GM18858 (cell line): ENCODE measurements around the gene DIS3L2.

ENCODE experiments used
- ATAC-seq: cut with Tn5 transposase; IDR thresholded peaks from one replicate; pipeline ENCODE4 v1.9.1; 2021; ENCODE audit not compliant: unreplicated experiment

DIS3L2 gene, protein sequence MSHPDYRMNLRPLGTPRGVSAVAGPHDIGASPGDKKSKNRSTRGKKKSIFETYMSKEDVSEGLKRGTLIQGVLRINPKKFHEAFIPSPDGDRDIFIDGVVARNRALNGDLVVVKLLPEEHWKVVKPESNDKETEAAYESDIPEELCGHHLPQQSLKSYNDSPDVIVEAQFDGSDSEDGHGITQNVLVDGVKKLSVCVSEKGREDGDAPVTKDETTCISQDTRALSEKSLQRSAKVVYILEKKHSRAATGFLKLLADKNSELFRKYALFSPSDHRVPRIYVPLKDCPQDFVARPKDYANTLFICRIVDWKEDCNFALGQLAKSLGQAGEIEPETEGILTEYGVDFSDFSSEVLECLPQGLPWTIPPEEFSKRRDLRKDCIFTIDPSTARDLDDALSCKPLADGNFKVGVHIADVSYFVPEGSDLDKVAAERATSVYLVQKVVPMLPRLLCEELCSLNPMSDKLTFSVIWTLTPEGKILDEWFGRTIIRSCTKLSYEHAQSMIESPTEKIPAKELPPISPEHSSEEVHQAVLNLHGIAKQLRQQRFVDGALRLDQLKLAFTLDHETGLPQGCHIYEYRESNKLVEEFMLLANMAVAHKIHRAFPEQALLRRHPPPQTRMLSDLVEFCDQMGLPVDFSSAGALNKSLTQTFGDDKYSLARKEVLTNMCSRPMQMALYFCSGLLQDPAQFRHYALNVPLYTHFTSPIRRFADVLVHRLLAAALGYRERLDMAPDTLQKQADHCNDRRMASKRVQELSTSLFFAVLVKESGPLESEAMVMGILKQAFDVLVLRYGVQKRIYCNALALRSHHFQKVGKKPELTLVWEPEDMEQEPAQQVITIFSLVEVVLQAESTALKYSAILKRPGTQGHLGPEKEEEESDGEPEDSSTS

DNA sequence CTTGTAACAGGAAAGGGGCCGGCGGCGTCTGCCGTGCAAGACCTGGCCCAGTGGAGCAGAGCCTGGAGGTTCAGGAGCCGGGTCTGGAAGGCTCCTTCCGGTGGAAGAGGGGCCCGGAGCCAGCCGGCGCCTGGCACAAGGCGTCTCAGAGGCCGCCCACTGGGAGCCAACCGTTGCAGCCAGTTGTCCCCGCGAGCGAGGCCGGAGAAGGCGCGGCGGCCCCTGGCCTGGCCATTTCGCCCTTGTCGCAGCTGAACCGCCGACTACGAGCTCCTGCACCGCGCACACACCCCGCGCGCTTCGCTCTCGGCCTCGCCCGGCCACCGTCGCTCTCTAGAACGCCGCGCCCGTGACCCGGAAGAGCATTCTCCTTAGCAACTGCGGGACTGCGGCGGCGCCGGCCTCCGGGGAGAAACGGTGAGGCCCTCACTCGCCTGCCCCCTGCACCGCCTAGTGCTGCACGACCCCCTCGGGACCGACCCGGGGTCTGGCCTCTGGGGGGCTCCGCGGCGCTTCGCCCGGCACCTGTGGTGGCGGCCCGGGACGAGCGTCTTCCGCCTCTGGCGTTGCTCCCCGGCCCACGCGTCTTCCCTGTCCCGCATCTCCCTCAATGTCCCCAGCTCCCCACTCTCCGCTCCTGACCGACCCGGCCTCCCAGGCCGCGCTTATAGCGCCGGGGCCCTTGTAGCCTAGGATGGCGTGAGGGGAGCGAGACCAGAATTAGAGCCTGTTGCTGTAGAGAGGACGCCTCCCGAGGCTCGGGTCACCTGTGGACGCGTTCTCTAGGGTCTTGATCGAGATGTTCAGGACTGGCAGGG, at the start of gene DIS3L2:
Gene DIS3L2, plus strand, starts transcription at position 365 of the 818 bp plus-strand sequence. CDS start 53,215 bp downstream, outside the sequence.
- peak; percentile 68 for ATAC-seq

DNA sequence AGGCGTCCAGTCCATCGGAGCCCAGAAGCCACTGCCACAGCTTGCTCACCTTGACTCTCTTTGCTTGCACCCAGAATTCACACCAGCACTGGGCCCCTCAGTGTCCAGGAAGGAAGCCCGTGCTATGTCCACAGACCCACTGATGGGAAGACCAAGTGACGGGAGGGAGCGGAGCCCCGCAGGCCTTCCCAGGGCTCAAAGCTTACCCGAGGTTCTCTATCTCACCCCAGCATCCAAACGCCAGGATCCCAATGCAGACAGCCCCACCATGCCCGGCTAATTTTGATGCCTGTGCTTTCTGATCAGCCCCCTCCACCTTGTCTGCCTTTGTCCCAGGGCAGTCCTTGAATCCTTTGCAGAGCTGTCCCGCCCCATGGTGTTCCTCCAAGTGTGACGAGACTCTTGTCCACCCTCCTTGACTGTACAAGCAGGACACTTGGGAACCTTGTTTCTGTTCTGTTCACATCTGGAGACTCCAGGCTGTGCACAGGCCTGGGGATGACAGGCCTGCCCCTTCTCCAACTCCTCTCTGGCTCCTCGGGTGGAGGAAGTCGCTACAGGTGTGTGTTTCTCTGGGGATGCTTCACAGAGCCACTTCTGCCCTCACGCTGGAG, 47.3 kb upstream of the DIS3L2 start:
- no peak for ATAC-seq

DNA sequence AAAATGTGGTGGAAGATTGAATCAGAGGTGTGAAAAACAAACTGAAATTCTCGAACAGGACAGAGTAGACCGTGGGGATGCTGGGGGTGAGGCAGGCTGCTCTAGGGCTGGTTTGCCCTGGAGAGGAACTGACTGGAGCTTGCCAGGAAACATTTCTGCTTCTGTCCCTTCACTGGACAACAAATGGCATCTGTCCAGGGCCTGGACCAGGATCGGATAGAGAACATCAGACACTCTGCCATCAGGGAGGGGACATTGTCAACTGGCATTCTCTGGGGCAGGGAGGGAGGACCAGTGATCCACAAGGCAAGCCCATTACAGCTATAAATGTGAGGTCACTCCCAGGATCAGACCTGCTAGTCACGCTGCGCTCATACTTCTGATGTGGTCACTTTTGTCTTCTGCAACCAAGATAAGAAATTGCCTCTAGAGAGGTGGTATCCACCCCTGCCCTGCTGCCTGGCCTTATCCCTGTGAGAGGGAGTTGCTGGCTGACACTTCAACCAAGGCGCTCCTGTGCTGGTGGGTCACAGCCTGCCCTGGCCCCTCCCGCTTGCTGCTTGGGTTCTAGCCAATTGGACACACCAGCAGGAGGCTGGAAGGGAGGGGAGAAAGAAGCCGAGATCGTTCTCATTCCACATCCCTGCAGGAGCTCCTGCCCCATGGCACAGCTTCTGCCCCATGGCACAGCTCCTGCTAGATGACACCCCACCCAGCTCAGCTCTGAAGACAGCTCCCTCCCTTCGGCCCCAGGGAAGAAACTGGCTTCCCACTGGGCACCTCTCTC, 44.0 kb upstream of the DIS3L2 start:
- no peak for ATAC-seq

DNA sequence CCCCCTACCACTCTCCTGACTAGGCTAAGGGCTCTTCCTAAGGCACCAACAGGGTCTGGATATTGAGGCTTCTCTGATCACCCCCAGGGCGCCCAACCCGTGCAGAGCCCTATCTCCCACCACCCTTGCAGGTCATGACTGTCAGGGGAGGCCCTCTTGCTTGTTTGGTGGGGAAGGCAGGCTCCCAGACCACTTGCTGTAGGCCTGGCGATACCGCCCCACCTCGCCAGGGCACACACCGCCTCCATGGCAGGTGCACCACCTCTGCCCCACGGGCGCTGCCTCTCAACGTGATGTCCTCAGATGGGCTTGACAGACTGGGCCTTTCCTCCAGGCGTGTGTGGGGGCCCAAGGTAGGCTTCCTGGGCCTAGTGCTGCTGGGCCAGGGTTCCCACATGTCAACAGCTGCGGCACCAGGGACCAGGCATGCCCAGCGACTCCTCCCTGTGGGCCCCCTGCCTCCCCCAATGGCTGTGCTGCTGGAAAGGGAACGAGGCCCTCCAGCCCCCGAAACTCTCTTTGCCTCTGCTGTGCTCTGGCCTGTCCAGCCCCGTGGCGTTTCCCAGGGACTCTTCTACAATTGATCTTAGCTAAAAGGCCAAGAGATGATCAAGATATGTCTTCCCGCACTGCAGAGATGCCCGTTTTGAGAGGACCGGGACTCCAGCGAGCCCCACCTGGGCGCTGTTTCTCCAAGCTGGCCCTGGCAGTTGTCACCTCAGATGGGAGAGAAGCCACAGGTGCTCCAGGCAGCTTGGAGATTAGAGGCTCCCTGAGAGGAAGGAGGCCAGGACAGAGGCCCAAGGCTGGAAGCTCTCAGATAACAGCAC, 42.8 kb upstream of the DIS3L2 start:
- no peak for ATAC-seq

DNA sequence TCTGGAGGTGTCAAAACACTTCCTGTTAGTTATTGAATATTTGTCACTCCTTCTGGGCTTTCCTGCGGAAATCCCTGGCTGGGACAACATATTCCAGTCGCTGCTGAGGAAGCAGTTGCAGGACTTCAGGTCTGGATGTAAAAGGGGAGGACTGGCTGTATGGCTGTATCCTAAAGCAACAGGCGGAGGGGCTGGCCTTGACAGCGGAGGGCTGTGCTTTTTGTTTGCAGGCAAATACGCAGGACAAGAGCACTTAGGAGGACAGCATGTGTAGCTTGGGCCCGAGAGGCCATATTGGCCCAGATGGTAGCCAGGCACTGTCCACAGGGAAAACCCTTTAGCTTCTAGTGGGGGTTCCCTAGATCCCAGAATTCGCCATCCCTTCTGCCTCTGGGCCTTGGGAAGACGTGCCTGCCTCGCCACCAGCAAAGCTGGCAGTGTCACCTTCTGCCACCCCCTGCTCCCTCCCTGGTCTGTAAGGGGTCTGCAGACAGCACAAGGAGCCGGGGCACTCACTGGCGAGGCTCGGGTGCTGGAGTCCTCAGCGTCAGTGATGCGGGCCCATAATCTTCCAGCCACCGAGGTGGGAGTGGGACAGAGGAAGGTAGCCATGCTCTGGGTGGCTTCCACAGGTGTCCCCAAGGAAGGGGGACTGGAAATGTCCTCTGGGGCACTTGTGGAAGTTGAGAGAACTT, 42.0 kb upstream of the DIS3L2 start:
- ATAC-seq: no peak

DNA sequence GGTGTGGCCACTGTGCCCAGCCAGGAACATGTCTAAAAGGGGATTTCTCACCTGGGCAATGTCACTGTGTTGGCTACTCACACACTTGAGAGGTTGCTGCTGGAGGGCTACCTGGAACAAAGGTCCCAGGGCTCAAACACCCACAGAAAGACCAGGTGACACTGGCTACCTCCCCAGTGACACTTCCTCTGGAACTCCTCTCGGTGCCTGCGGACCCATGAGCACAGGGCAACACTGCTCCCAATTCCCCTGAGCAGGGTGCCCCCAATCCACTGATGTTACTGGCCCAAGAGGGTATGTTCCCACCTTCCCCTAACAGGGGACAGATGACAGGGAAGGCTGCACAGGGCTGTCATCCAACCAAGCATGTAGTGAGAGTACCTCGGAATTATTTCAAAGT, 41.1 kb upstream of the DIS3L2 start:
- ATAC-seq: no peak

DNA sequence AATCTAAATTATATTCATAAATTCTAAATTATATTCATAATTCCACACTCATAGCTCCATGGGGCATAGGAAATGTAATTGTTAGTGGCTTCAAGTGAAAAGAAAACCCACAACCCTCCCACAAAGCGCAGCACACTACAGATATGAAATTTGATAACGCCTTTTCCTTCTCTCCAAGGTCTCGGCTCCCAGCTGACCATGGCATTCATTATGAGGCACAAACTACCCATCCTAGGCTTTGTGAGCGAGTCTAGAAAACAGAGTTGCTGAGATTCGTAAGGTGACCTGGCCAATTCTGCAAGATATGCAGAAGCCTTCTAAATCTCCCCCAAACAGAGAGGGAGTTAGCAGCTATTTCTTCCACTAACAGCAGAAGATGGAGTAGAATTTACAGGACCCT, 40.7 kb upstream of the DIS3L2 start:
- no peak for ATAC-seq

DNA sequence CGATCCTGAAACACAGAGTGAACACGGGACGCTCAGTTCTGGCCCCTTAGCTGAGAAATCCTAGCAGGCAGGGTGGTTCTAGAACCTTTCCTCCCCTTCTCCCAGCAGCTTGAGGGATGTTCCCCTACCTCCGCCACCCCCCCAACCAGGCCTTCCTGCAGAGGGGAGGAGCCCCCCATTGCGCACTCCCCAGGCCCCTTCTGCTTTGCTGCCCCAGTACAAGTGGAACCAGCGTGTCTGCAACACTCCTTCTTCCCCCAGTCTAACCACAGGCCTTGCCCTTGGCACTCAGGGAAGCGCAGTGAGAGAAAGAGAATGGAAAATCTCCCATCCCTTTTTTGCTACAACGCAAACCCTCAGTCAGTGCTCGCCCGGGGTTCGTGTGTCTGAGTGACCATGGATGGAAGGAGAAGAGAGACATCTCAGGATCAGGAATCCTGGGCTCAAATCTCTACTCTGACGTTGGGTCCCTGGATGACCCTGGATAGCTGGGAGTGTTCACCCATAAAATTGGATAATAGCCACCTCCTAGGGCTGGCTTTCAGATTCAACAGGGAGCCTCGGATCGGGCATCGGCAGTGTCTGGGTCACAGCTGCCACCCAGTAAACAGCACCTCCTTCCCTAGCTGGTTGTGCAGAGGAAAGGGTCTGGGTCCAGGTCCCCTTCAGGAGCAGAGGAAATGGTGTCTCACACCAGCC, 39.1 kb upstream of the DIS3L2 start:
- no peak for ATAC-seq

DNA sequence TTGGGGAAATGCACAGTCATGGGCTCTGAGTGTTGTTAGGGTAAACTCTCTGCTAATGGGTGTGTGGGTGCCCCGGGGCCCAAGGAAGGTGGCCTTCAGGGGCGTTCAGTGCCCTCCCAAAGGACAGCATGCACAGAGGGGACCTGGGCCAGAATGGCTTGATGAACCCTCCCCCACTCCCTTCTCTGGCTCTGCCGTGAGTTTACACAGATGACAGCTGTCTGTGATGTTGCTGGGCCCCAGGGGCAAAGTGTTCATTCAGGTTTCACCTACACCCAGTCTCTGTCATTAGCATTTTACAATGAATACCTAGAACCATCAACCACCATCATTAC, 38.5 kb upstream of the DIS3L2 start:
- no peak for ATAC-seq

DNA sequence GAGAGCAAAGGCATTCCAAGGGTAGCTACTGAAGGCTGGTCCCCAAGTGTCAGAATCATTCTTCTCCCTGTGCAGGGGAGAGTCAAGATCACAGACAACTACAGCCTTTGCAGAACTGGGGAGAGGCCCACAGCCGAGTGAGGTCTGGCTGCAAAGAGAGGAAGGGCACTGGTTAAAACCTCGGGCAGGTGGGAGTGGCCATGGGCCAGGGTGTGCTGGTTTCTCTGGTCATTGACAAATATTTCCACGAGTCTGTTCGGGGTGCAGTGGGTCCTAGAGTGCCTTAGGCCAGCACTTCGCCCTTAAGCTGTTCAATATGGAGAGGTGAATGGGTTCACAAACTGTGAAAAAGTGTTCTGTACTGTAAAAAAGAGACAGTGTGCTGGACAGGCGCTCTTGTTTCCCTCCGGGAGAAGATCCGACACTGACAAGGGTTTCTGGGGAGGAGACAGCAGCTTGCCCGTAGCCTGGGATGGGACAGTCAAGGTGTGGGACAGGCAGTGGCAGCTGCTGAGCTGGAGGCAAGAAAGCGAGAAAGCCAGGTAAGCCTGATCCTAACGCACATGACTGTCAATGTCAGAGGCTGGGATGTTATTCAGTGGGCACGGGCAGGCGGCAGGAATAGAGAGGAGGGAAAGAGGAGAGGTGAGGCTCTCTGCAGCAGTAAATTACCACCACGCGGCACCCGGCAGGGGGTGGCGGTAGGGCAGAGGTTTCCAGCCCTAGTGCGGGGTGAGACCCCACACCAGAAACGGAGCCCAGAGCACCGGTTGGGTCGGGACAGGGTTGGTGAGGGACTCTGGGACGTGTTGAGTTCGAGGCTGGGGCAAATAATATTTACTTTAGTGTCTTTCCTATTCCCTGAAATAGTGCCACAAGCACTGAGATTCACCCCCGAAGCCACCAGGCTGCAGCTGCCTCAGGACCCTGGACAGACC, 37.3 kb upstream of the DIS3L2 start:
- ATAC-seq: no peak

DNA sequence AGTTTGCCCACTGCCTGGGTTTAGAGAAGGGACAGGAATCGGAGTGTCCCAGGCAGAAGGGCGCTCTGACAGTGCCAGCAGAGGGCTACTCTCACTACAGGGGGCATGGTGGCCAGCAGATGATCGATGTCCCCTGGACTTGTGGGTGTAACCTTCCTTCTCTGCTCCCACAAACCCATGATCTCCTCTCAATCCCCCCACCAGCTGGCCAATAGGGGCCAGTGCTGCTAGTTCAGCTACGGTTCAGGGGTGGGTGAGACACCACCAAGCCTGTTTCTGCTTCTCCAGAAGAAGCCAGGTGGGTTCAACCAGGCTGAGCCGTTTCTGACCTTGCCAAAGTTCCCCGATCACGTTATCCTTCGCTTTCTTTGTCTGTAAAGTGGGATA, 36.6 kb upstream of the DIS3L2 start:
- ATAC-seq: no peak

DNA sequence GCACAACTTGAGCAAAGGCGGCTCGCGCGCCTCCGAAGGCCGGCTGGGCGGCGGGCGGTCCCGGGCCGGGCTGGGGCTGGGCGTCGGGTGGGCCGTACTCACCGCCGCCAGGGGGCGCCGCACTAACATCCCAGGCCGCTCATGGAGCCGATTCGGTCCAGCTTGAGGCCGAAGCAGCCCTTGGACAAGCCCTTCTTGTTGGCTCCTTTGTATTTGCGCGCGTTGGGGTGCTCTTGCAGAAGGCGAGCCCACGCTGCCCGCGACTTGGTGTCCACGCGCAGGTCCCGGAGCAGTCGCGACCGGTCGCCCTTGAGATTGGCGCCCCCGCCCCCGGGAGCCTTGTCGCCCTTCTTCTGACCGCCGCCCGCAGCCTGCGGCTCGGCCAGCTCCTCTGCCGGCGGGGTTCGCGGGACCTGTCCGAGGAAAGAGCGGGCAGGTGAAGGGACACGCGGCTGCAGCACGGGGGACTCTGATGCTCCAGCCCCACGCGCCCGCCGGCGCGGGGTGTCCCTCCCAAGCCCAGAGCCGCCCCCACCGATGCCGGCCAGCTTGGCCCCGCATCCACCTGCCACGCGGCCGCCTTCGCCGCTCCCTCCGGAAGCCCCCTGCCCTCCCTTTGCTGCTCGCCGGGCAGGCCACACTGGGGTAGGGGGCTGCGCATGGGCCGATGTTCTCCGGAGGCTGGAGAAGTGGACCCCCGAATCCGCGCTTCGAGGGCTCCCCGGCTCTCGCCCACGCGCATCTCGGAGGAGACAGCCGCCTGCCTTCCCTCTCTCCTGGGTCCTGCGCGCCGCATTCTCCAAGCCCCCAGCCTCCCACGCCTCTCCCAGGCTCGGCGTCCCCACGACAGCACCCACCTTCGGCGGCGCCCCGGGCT, 36.0 kb upstream of the DIS3L2 start:
- ATAC-seq: no peak

DNA sequence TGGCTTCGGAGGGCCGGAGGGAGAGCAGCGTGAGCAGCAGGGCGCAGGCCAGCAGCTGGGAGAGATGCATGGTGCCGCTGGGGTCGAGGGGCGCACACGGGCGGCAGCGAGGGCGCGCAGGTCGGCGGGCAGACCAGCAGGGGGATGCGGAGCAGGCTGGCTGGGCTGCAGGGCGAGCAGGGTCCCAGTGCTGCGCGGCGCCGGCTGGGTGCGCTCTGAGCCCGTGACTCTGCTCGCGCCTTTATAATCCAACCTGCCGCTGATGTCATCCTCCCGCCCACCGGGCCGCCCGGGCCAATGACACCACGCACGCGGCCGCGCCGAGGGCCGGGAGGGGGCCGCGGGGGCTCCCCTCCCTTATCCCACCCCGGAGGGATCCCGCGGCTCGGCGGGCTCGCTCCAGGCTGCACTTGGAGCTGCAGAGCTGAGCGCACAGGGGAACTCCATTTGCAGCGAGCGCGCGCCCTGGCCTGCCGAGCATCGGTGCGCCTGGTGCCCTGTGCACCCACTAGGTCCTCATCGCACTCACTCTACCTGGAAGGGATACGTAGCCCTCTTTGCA, 35.3 kb upstream of the DIS3L2 start, which contains the start of gene NPPC:
Gene NPPC, minus strand, starts transcription at position 217 of the 562 bp plus-strand sequence. Its CDS starts 147 bp downstream, at position 70.
- ATAC-seq: no peak

DNA sequence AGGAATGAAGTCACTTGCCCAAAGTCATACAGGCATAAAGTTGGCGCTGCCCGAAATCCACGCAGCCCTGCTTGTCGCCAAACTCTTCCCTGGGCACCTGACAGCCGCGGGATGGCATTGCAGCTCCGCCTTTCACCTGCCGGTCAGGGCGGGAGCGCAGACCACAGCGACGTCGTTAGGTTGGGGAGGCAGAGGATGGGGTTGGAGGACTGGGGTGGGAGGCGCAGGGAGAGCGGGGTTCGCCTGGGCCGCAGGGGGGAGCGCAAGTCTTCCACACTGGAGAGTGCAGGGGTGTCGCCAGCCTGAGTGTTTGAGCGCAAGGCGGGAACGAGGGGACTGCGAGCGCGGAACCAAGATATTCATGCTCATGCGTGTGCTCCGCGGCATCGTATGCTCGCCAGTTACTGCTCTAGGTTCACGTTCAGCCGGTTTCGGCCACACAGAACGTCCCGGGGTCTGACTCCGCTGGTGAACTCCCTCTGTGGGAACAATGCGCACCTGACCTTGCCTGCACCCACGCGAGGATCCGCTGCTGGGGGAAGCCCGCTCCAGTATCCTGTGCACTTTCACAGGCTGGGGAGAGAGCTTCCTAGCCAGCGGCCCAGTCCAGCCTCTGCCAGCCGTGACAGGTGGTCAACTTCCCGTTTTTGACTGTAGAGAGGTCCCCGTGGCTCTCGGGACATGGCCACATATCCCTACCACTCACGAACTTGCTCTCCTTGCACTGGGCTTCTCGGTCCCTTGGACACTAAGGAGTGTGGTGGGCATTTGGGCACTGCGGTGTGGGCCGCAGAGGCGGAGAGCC, 34.5 kb upstream of the DIS3L2 start:
- ATAC-seq: no peak

DNA sequence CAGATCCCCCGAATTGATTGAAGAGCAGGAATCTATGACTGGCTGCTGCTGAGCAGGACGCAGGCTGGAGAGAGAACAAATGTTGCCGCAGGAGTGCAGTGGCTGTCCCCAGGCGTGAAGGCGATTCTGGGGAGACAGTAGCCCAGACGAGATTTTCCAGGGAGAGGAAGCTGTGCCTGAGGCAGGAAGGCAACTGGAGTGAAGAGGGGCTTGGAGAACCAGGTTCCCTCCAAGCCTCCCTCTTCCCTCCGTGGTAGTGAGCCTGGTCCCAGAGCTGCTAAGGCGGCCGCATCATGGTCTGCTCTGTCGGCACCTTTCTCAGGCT, 34.0 kb upstream of the DIS3L2 start:
- no peak for ATAC-seq
